ENCODE data around the gene FAHD1.

GRCh38 chr16:1790261-1790610 lies 36.8 kb upstream of the FAHD1 start:
- no peak for TF ChIP-seq CTCF (IDR thresholded peaks at IDR 0.05 in 4 of 5, conservative IDR thresholded peaks at IDR 0.05 in 1 of 5)
- TF ChIP-seq POLR2A (IDR thresholded peaks at IDR 0.05), result no peak
